GM21360 (cell line): ENCODE measurements around the gene MRPS25.

ENCODE experiments used
- ATAC-seq: cut with Tn5 transposase; IDR thresholded peaks from one replicate; pipeline ENCODE4 v1.9.1; 2021; ENCODE audit warnings: mild to moderate bottlenecking, moderate library complexity; ENCODE audit not compliant: unreplicated experiment

Gene MRPS25

DNA sequence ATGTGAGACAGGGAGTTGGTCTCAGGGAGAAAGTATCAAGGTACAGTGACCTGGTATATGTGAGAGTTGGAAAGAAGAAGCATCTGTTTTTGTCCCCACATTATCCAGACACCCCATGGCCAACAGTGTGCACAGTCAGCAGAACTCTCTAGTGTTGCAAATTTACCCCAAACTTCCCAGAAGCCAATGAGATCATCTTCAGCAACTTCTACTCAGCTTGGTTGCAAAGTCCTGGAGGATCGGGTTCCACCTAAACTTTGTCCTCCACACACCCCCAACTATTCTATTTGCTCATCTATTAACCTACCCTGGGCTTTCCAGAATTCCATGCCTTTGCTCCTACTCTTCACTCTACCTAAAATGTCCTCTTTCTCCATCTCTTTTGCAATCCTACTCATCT, 18.1 kb upstream of the MRPS25 start:
- ATAC-seq = no peak

DNA sequence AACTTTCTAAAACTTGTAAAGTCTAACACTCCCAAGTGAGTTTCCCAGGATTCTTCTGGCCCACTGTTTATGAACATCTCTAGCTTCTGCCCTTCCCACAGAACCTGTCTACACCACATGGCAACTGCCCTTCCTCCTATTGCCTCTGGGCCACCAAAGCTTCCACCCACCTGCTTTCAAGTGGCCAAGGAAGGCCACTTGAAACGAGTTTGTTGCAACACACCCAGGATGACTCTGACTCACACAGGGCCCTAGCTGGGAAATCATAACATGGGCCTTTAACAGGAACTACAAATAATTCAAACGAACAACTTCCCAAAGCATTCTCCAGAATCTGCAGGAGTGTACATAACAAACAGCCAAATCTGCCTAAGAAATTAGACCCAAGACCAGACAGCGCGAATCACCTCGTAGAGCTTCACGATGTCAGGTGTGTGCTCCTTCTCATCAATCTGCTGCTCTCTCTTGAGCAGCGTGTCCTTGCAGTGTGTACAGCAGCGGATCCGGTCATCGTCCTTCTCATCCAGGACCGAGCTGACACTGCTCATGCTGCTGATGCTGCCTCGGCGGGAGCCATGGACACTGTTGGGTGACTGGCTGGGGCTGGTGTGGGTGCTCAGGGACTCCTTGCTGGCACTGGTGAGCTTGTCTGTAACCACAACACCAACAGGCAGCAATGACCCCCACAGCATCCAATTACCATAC, 17.0 kb upstream of the MRPS25 start:
- no peak for ATAC-seq

DNA sequence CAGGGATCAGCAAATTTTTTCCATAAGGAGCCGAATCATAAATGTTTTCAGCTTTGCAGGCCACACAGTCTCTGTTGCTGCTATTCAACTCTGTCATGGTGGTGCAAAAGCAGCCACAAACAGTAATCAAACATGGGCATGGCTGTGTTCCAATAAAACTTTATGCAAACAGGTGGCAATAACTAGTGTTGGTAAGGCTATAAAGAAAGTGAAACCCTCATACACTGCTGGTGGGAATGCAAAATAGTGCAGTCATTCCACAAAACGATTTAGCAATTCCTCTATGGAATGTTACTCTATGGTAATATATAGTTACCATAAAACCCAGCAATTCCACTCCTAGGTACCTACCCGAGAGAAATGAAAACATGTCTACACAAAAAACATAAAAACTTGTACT, 14.0 kb upstream of the MRPS25 start:
- ATAC-seq = no peak

DNA sequence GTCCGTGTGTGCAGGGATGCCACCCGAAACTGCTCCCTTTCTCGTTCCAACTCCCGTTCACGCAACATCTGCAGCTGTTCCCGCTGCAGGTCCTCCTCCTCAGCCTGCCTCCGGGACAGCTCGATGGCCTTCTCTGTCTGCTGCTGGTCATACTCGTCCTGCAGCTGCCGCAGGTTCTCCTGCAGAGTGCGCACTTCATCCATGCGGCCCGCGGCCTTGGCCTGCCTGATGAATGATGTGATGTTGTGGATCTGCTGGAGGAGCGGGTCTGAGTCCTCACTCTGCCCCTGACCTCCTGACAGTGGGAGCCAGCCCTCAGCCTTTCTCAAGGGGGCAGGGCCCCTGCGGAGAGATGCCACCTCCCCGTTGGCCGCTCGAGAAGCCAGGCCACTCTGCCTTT, 9.4 kb upstream of the MRPS25 start:
- ATAC-seq = no peak

DNA sequence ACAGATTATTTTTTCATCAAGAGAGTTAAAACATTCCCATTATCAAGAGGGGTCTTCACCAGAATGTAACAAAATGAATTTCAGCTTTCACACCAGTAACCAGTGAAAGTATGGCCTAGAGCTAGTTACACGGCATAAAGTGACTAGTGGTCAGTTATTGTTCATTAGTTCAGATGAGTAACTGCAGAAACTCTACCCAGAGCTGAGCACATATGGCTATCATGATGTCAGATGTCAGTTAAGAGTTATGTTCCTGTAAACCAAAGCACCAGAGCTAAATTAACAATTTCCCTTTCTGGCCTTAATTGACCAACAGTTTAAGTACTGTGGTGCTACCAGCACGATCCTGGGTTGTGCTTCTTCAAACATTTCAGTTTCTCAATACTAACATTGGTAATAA, 6.6 kb upstream of the MRPS25 start:
- ATAC-seq = no peak

DNA sequence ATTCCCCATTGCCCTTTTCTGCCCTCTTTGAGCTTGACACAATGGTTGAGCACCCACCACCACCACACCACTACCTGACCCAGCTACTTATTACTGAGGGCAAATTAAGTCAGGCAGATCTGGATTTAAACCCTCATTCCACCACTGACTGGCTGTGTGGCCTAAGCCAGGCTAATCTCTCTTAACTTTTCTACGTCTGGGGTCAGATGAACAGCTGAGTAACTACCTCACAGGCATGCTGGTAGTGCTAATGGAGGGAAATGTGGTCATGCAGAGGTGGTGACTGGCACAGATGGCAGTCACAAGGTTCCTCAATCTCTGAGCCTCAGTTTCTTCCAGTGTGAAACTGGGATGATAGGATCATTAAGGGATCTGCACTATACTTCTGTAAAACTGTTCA, 4.3 kb upstream of the MRPS25 start:
- no peak for ATAC-seq

DNA sequence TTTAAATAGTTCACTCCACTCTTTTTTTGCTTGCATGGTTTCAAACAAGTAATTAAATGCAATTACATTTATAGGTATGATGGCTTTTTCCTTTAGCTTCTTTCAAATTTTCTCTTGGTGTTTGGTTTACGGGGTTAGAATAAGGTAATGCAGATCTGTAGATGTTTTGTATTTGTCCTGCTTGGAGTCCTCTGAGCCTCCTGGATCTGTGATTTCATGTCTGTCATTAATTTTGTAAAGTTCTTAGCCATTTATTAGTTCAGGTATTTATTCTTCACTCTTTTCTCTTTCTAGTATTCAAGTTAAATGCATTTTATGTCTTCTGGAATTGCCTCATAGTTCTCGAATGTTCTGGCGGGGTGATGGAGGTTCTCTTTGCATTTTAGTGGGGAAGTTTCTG, 1.4 kb upstream of the MRPS25 start:
- no peak for ATAC-seq

DNA sequence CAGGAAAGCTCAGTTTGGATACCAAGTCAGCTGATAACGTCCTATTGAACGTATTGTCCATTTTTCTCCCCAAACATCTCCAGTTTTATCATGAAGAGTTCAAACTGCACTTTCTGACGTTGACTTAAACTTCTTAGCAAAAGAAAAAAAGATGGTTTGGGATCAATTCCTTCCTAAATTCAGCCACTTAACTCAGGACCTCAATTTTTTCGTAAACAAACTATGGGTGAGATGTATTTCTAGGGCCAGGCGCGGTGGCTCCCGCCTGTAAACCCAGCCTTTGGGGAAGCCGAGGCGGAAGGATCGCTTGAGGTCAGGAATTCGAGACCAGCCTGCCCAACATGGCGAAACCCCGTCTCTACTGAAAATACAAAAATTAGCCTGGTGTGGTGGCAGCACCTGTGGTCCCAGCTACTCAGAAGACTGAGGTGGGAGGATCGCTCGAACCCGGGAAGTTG, 464 bp upstream of the MRPS25 start:
- no peak for ATAC-seq

DNA sequence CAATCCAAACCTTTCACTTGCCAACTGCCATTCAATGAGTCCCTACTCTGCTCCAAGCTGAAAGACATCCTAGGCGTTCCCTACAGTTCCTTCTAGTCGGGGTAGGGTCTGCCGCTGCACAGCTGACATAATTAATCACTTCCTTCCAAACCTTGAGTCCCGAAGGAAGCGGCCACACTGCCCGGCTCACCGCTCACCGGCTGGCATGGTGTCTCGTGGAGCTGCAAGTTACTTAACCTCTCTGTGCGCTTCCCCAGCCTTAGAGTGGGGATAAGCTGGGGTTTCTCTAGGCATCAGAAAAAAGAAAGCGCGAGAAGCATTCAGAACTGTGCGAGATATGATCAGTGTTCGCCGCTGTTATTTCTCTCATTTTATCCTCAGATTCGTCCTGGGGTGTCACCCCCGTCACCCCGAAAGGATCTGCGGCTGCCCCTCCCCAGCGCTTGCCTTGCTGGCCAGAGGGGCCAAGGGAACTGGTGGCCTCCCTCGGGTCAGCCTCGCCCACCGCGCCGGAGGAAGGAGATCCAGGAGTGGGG, 748 bp downstream of the MRPS25 start:
- ATAC-seq = no peak

DNA sequence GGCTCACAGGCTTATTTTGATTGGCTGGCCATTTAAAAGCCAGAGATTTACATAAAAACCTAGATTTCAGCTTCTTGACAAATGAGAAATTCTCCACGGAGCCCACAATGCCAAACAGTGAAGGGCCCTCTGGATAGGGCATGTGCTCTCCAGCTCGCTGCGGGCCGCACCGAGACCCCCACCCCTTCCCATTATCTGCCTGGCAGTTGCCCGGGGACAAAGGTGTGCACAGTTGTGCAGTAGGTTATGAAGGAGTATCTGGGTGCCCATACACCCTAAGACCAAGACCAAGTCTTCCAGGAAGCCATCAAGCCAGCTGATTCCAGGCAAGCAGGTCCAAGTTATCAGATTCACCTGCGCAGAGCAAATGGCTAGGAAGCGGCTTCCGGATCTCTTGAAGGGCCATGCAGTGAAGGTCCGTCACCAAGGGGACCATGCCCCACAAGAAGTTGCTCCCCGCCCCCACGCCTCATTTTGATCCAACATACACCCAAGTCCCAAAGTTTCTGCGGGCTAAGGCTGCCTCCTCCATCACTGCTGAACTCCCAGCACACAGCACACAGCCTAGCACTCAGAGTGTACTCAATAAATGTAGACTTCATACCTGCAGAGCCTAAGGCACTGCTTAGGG, 1.3 kb downstream of the MRPS25 start:
- no peak for ATAC-seq

DNA sequence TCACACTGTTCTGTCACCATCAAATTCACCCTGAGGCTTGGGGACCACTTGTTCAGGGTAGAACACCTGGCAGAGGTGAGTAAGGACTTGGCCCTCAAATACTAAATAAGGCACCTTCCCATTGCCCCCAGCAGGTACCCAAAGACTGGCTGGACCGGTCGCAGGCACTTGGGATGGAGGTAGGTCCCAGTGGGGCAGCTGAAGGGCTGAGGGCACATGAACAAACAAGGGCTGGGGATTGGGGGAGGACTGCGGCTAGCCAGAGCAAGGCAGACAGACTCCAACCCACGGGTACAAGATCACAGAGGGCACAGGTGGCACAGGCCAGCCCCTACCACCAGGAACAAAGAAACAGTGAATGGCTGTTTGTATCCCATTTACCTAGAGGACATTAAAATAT, 1.9 kb downstream of the MRPS25 start:
- no peak for ATAC-seq

DNA sequence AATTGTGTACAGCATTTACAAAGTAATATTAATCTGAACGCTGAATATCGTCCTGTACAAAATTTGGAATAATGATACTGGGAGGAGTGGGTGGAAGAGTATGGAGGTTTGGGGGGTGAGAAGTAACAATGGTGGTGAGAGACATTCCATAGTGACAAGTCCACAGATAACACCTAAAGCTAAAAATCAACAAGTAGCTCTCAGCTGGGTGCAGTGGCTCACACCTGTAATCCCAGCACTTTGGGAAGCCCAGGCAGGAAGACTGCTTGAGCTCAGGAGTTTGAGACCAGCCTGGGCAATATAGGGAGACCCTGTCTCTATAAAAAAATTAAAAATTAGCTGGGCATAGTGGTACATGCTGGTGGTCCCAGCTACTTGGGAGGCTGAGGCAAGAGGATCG, 5.1 kb downstream of the MRPS25 start:
- no peak for ATAC-seq

DNA sequence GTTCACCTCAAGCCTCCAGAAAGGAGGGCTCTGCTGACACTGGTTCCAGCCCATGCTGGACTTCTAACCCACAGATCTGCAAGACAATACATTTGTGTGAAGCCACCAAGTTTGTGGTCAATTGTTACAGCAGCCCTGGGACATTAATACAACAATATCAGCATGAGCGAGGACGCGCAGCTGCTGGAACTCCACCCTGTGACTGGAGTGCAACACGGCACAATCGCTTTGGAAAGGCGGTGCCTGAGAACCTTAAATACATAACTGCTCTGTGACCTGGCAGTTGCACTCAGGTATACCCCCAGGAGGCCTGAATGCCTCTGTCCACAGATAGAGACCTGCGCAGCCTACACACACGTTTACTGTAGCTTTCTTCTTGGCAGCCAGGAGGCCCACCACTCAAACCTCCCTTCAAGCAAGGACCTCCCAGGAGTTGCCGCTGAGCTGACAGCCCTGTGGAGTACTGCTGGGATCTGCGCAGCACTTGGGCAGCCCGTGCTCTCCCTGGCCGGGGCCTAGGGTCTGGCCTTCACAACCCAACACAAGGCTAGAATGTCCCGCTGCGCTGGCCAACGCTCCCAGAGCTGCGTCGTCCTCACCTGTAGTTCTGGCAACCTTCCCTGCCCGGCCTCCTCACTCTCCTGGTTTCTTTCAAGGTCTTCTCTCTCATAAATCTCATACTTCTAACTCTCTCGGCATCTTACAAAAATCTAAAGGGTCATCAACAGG, 8.3 kb downstream of the MRPS25 start:
- ATAC-seq = no peak

DNA sequence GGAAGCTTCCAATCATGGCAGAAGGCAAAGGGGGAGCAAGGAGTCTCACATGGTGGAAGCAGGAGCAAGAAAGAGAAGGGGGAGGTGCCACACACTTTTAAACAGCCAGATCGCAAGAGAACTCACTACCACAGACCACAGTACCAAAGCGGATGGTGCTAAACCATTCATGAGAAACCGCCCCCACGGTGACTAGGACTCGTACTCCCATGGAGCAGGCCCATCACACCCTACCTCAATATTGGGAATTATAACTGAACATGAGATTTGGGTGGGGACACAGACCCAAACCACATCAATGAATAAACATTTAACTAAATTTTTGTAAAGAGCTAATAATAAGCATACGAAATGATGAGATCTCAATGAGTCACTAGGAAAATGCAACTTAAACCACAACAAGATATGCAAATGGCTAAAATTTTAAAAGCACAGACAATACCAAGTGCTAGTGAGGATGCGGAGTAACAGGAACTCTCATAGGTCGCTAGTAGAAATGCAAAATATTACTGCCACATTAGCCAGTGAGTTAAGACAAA, 10.0 kb downstream of the MRPS25 start:
- ATAC-seq = peak; percentile 45

DNA sequence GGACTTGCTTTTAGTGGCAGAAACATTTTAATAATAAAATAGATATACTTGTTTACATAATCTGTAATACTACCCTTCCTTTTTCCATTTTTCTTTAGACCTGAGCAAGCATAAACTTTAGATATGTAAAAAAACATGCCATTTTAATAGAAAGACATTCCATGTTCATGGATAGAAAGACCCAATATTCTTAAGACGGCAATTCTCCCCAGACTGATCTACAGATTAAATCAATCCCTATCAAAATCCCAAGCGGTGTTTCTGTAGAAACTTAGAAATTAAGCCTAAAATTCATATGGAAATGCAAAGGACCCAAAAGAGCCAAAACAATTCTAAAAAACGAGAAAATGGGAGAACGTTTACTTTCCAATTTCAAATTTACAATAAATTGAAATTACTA, 11.6 kb downstream of the MRPS25 start:
- no peak for ATAC-seq

DNA sequence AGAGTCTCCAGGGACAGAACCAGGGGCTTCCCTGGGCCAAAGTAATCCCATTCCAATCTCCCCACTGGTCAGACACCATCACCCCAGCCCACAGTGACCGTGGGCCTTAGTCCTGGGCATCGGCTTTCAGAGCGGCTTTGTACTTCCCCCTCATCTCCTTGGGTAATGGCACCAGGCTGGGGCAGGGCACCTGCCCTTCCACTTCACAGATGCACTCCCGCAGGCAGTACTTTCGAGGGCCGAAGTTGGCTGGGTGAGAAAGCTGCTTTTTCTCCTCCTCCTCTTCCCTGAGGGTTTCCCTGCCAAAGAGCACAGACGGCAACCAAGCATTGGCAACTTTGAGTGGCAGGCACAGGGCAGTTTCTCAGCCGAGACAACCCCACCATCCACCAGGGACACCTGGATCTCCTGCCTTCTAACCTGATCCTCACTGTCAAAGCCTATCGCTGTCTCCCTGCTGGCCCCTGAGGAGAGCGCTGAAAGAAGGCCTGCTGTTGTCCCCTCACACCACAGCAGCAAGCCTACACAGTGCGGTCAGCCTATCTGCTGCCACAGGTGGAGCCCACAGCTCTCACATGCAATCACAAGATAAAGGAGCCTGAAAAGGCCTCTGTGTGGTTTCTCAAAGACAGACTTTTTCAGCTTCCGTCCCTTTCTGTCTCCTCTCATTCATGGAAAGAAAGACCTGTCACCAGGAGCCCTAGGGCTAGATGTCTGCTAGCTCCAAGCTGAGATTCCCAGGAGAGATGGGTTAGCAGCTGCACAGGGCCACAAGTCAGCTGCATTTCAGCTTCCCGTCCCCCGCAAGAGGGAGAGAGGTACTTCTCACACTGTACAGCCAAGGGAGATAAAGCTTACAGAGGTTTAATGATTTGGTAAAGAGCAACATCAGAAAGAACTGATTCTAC, 12.5 kb downstream of the MRPS25 start:
- ATAC-seq = no peak

DNA sequence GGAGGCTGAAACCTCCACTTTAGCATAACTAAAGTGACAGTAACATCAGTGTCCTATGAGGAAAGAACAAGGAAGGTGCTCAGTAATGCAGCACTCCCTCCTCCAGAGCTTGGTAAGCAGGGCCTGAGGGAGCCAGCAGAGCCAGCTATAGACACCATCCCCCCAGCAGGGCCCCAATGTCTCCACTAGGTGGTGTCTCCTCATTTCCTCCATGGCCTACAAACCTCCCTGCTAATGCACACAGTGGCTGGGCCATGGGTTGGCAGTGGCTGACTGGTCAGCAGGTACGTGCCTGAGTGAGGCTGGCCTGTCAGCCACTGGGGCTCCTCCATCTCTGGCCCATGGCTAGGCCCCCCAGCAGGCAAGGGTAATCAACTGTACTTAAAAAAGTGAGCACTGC, 13.6 kb downstream of the MRPS25 start:
- peak; percentile 50 for ATAC-seq

DNA sequence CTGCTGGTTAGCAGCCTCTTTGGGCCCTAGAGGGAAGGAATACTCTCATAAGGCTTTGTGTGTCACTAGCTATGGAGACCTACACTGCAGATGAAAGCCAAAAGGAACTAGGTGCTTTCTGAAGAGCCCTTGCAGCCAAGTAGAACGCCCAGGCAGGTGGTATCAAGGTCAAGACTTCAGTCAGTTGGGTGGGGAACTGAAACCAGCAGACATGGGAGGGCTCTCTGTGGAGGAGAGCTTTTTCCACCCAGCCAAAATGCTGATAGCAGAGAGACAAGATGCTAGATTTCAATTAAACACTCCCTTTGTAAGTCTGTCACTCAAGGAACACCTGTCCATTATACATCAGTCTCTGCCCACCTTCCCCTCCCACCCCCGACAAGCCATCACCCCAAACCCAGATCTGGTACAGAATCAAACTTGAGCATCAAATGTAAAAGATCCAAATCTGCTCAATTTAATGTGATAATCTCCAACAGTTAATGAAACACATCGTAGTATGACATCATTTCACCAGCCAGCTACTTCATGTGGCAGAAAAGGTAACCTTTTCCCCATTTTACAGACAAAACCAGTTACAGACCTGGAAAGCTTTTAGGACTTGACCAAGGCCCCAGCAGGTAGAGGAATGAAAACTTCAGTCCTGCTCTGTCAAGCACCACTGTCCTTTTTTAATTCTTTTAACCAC, 14.6 kb downstream of the MRPS25 start:
- ATAC-seq = peak; percentile 71

DNA sequence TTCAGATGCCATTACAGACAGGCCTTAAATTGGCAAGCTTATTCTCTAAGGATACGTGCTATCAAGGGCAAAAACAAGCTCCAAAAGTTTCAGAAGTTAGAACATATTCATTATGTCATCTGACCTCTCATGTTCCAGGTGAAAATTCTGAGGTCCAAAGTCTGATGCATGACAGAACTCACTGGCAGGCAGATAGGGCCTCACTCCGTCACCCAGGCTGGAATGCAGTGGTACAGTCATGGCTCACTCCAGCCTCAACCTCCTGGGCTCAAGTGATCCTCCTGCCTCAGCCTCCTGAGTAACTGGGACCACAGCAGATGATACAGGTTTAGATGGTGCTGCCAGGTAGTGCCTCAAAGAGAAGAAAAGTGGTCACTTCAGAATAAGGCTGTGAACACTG, 15.5 kb downstream of the MRPS25 start:
- ATAC-seq = no peak

DNA sequence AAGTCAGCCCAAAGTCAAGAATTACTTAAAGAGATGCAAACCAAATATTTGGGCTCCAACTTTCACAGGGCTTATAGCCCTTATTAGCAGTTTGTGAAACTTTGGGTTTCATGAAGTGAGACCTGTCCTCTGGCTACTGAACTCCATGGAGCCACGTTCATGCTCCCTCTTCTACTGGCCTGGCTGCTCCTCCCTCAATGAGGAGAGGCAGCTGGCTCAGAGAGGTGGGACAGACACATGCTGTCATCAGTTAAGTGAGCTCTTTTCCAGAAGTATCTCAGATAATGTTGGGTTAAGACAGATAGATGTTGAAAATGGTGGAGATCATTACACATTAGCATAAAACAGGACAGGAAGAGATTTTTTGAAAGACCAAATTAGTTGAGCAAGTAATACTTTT, 19.4 kb downstream of the MRPS25 start:
- no peak for ATAC-seq
